Measurements from ENCODE around the gene SLC12A6.
"Not testable (repeated sequence)": the region's sequence is repeated elsewhere in the genome, so short reads cannot be mapped to it uniquely, and the experiment has no call there.

SLC12A6 gene

GRCh38 chr15:34193272-34193671, 144.3 kb downstream of the SLC12A6 start:
- not testable (repeated sequence) for DNase-seq (ENCODE audit: low read depth in 2 of 2)

- no peak for DNase-seq (ENCODE audit: low read depth in 2 of 2)
Observed at GRCh38 chr15:34188711-34189110, 148.9 kb downstream of the SLC12A6 start.

GRCh38 chr15:34185666-34186065, 151.9 kb downstream of the SLC12A6 start:
- no peak for DNase-seq (ENCODE audit: low read depth in 2 of 2)

GRCh38 chr15:34182942-34183341, 154.6 kb downstream of the SLC12A6 start:
- DNase-seq (ENCODE audit: low read depth in 2 of 2): no peak

Measured in stimulated activated CD4-positive, alpha-beta T cell treated with anti-CD3 and anti-CD28 coated beads, Interleukin-15, amount 100 ng/mL, for 48 hours (primary cell).